Stimulated activated CD8-positive, alpha-beta memory T cell treated with anti-CD3 and anti-CD28 coated beads, Interleukin-15, amount 100 ng/mL, for 48 hours (primary cell): ENCODE results near the gene TBC1D16.
"Not testable (repeated sequence)": the region's sequence is repeated elsewhere in the genome, so short reads cannot be mapped to it uniquely, and the experiment has no call there.

Source experiments
- DNase-seq, 2 donors: peaks; one replicate each; pipeline ENCODE4 v3.0.0-alpha.2; 2020; ENCODE audit warnings: low read depth in 2 of 2

Gene TBC1D16

DNA sequence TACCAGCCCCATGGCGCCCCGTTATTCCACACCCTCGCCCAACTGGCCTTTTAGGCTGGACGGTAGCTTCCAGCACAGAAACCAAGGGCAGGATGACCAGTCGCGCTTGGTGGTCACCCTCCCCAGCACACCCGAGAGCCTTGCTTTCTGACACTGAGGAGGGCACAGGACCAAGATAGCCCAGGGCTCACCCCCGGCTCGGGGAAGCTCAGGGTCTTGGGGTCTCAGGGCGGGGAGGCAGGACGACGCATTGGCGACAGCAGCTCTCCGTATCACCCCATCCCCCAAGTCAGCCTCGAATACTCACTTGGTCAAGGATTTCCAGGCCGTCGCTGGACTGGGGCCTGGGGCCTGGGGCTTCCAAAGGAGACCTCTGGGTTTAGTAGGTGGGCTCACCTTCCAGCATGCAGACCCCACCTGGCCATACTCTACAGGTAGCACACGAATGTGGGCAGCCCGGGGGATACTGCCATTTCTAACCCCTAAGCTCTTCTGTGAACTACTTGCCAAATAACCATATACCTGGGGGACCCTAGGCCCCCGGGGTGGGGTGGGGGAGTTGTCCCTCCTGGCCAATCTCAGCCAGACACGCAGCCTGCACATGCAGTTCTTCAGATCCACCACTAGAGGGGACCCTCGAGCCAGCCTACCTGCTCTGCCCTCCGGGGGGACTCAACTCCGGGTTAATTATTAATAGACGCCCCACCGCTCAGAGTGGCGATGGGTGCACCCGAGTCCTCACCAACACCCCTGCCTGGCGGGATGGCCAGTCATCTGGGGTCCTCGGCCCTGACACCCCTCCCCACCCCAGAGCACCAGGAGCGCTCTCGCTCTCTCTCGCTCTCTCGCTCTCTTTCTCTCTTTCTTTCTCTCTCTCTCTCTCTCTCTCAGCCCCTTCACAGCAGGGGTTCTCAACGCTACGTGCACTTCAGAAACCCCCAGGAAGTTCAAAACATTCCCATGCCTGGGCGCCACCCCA is 30.0 kb downstream of the TBC1D16 start:
- DNase-seq = no peak

DNA sequence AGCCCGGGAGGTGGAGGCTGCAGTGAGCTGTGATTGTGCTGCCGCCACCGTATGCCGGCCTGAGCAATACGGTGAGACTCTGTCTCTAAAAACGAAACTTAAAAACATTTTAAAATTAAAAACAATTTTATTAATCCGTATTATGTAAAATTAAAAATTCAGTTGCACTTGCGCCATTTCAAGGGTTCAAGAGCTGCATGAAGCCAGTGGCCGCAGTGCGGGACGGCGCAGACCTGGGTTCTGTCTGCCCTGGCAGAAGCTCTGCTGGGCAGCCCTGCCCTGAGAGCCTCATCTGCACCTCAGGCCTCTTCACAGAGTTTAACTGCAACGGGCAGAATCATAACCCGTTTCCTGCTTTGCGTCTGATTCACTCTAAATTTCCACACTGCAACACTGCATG is 31.7 kb downstream of the TBC1D16 start:
- no peak for DNase-seq

DNA sequence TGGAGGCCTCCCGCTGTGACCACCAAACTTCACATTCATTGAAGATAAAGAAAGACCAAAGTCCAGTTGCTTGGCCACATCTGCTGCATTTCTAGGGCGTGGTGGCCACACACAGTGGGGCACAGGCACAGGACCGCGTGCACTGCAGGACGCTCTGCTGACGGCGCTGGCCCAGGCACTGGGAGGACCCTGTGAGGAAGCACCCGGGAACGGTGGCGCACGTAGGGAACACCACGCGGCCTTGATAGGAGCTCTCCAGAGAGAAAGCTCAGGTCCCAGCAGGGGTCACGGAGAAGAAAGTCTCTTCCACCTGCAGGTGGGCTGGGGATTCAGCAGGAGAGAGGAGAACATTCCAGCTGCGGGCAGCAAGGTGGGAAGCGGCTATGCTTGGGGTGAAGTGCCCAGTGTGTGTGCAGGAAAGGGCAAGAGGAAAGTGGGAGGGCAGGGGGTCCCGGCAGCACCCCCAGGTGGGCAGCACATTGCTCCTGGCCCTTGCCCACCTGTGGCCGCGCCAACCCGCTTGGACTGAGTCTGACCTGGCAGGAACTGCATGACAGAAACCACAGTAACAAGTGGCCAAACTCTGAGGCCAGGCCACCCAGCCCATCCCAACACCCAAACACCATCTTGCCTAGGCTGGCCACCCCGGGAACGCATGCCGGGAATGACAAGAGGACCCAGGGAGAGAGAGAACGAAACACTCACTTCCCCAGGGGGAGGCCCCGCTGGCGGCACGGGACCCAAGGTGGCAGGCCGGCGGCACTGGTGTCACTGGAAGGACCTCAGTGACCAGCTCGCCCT is 32.8 kb downstream of the TBC1D16 start:
- DNase-seq = no peak

DNA sequence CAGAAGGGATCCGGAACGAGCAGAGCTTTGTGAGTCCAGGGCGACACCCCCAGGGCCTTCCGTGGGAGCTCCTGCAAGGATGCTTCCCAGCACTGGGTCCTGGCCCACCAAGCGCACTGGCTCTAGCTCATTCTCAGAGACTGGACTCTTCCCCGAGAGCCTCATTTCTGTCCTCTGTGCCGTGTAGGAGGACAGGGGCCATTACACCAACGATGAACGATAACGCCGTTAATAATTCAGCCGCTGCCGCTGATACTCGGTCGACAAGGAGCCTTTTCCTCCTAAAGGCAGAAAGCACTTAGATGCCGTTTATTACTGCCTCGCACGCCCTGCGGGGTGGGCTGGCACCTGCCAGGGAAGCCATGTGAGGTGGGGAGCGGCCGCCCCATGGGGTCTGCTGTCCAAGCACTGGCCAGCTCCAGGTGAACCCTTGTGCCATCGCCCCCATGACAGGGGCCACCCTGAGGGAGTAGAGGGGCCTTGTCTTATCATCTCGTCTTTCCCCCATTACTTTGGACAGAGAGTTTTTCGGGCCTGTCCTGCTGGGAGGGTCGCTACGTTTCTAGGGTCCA is 33.5 kb downstream of the TBC1D16 start:
- no peak for DNase-seq

DNA sequence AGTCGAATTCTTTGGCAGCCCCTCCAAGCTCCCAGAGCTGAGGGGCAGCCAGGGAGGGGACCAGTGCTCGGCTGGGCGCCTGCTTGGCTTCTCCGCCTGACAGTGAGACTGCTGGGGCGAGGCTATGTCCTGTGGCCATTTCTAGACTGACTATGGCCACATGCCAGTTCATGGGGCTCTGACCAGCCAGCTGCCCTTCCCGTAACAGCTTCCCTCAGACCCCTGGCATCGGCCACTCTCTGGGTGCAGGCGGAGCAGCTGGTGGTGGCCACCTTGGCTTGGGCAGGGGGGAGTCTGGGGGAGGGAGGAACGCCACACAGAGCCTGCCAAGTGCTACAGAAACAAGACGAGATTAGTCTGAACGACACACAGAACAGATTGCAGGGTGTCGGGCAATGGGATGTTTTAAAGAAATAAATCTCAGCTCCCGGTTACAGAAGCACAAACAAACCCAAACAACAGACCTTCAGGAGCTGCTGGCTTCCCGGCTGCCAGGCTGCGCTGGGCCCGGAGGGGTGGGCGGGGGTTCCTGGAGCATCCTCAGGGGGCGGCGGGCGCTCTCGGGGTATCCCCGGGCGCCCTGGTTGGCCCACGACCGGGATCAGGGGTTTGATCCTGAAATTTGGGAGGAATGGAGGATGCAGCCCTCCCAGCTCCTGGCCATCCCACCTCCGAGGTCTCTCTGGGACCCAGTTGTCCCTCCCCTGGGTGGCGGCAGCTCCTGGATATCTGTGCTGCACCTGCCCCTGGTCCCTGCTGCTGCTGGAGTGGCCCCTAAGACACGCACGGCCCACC is 34.5 kb downstream of the TBC1D16 start:
- no peak for DNase-seq

DNA sequence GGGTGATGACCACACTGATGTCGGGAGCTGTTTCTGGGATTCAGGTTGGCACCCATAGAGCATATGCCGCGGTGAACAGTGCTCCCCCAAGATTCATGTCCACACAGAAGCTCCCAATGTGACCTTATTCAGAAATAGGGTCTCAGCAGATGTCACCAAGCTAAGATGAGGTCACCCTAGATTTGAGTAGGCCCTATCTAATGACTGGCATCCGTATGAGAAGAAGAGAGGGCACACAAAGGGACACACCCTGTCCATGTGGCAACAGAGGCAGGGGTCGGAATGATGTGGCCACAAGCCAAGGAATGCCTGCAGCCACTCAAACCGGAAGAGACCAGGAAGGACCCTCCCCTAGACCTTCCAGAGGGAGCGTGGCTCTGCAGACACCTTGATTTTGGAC is 35.5 kb downstream of the TBC1D16 start:
- no peak for DNase-seq

DNA sequence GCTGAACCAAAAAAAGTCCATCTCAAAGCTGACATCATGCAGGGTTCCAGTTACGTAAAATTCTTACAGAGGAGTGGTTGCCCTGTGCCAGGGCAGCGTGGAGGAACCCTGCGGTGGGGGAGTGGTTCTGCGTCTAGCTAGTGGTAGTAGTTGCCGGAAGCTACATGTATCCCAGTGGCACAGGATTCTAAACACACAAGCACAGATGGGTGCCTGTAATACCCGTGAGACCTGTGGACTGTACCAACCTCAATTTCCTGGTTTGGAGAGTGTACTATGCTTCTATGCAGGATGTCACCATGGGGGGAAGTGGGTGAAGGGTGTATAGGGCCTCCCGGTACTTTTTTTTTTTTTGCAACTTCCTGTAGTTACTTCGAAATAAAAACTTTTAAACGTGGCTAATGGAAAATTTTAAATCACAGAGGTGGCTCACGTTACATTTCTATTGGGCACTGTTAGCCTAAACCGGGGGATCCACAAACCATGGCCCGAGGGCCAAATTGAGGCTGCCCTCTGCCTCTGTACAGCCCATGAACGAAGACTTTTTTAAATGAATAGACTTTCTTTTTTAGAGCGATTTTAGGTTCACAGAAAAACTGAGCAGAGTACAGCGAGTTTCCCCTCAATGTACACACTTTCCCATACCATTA is 38.5 kb downstream of the TBC1D16 start:
- DNase-seq = peak; percentile 49 to 57

DNA sequence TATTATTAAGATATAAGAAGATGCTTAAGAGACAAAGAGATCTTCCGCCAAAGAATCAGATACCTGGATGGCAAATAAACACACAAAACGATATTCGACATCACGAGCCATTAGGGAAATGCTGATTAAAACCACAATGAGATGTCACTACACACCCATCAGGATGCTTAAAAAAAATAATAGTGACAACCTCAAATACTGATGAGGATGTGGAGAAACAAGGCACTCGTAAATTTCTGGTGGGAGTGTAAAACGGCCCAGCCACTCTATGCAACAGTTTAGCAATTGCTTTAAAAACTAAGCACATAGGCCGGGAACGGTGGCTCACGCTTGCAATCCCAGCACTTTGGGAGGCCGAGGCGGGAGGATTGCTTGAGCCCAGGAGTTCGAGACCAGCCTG is 39.4 kb downstream of the TBC1D16 start:
- no peak for DNase-seq

DNA sequence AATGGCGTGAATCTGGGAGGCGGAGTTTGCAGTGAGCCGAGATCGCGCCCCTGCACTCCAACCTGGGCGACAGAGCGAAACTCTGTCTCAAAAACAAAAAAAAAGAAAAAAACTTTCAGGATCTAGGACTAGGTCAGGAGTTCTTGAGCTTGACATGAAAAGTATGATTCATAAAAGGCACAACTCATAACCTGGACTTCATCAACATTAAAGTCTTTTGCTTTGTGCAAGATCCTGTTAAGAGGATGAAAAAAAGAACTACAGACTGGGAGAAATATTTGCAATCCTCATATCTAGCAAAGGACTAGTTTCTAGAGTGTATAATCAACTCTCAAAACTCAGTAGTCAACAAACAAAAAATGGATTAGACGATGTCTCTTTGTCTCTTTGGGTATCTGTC is 40.0 kb downstream of the TBC1D16 start:
- DNase-seq = no peak

DNA sequence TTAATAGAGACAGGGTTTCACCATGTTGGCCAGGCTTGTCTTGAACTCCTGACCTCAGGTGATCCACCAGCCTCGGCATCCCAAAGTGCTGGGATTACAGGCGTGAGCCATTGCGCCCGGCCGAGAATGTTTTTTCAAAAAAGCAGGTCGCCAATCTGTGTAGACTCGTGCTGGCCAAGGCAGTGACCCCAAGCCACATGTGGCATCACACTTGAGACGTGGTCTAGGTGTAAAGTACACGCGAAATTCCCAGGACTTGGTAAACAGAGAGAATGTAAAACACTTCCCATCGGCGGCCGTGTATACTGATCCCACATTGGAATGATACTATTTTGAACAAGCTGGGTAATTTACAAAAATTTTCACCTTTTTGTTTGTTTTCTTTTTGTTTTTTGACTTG is 41.1 kb downstream of the TBC1D16 start:
- no peak for DNase-seq

DNA sequence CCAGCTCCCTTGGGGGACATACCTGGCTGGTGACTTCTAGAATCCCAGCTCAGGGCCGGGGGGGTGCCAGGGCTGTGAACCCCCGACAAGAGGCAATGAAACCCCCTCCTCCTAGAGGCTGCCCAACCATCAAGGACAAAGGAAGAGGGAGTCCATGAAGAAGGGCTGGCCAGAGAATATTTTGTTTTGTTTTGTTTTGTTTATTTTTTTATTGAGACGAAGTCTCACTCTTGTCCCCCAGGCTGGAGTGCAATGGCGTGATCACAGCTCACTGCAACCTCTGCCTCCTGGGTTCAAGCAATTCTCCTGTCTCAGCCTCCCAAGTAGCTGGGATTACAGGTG is 41.5 kb downstream of the TBC1D16 start:
- not testable (repeated sequence) for DNase-seq

DNA sequence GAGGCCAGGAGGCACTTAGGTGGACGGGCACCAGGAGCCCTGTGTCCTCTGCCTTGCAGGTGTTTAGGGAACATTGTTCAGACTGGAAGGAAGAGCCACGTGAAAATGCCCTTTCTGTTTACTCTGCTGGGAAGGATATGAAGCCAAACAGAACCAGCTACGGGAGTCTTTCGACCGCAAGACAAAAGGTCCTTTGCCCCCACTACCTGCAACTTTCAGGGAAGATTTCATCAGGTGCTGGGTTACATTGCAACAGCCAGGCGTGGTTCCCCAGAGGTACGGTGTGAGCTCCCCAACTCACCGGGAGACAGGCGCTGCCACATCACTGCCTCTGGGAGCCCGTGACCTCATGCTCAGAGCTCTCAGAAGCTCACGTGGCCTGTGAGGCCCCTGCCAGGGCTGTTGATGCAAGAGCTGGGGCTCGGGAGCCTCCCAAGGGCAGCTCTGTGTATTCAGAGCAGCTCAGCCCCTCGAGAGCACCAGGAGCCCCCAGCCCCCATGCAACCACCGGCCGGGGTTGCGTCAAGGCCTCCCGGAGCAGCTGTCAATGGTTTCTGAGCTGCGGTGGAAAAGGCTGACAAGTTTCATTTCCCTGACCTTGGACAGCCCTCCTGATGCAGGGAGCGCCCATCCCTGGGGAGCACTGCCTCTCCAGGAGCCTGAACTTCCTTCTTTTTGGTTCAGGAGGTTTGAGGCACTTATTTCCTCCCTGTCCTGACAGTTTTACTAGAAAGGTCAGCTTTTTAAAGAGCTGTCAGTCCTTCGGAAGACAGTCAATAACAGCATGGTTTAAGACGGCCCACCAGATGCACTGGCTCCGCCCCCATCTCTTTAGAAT is 42.1 kb downstream of the TBC1D16 start:
- peak; percentile 53 to 61 for DNase-seq

DNA sequence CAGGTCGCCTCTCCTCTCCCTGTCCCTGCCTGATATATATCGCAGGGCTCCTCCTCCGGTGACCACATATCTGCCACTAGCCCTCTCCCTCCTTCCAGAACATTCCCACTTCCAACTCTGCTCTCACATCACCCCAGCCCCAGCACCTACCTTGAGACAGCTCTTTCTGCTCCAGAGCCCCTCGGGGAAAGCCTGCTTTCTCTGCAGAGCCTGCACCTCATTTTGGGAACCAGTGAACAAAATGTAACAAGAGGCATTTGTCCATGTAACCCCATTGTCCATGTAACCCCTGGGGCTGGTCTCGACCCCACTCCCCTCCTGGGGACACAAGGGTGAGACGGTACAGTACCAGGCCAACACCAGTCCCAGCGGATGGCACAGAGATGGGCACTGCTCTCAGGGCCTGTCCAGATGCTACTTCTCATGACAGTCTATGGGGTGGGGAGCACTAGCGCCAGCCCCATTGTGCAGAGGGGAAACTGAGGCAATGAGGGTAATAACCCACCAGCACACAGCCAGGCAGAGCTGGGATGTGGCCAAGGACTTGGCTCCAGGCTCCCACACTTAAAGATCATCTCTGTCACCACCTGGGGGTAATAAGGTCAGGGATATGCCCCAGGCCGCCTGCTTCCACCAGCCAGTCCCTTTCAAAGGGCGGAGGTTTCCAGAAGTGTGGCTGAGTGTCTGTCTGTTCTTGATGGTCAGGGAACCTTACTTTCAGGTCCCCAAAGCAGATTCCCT is 42.9 kb downstream of the TBC1D16 start:
- DNase-seq = no peak

DNA sequence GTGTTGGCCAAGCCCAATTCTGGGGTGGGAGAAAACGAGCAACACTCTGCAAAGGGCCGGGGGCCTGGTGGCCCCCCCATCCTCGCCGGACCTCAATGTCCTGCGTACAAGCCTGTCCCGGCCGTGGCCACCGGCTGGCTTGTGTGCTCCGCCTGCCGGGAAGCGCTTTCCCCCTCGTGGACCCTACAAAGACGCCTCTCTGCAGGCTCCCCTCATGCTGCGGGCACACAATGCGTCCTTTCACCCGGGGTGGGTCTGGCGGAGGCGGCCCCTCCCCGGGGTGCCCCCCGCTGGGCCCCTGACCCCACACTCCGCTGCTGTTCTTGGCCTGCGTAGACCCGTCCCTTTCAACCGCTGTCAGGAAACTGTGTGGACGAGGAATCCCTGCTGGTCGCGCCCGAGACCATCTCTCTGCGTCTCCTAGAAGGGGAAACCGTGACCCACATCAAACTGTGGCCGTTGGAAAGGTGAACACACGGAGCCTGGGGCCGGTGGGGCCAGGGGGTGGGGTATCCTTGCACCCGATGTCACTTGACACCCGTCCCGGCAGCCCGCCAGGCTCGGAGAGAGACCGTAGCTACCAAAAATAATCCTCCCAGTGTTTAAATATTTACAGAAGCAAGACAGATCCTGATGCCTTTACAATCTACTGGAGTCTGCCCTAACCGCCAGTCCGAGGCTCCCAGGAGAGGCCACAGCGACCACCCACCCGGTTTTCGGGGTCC is 43.6 kb downstream of the TBC1D16 start:
- no peak for DNase-seq

DNA sequence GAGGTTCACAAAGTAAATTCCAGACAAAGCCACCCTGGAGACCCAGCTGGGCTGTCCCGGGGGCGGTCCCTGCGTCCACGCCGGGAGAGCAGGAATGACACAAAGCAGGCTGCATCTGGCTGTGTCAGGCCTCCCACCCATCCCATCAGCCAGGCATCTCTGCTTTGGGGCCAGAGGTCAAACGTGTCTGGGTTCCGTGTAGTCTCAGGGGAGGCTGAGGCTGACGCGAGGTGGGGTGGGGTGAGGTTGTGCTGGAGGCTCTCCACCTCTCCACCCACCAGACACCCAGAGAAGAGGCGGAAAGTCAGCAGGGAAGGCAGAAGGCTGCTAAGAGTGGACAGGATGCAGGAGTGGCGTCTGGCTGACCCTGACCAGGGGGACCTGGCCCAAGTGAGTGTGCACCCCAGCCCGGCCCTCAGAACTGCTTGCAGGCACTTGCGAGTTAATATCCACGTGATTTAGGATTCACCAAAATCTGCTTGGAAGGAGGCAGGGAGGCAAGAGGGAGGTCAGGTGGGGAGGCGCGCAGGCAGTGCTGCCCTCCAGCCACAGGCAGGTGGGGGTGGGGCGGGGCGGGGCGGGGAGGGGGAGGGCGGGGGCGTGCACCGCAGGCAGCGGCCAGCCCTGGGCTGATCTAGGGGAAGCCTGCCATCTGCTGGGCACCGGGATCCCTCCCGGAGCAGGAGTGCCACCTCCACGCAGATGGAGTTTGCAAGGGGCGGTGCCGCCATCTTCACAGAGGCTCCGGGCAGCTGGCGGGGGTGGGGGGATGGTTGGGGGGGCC is 44.3 kb downstream of the TBC1D16 start:
- DNase-seq = peak; percentile 70 to 78

DNA sequence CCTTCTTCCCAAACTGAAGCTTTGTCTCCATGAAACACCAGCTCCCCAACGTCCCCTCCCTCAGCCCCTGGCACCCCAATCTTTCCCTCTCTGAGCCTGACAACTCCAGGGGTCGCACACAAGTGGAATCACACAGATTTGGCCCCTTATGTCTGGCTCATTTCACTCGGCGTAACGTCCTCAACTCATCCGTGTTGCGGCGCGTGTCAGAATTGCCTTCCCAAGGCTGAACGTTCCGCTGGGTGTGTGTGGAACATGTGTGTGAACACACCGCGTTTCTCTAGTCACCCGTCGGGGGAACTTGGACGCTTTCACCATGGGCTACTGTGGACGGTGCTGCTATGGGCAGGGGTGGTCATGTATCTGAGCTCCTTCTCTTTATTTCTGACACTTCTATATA is 45.0 kb downstream of the TBC1D16 start:
- no peak for DNase-seq

DNA sequence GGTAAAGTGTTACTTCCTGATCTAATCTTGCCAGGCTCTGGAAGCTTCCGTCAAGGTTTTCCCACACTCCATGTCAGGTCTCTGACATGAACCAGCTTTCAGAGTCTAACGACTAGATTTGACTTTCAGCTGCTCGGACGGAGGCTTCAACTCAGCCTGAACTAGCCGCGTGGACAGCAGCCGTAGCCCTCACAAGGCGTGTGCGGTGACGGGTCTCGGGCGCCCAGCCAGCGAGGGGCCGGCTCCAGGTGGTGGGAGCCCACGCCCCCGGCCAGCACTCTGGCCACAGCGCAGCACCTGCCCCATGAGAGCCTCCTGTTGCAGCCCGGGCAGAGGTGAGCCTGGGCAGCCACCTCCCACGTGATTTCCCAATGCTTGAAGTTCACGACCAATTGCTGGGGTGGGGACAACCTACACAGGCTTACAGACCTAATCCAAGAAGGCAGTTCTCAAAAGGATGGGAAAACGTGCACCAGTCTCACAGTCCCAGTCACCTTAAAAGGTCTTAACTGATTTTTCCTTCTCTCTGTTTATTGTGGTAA is 45.5 kb downstream of the TBC1D16 start:
- DNase-seq = no peak
